Uterus (tissue), 4 donors: Measurements from ENCODE around the gene HDAC4. TPM values are rescaled to one million over a fixed set of nuclear protein-coding genes. Genes with fewer than 3 reads are reported as not detected.

Experiments used
- DNase-seq, 2 donors: peaks; one replicate each; pipeline ENCODE4 v3.0.0-alpha.2; 2019 to 2020
- H3K27ac ChIP-seq, 2 donors: fragments of 200-600 bp; sonication (generic); 1 replicate in 1 of 2; 2 replicates in 1 of 2; pipeline ENCODE4 v1.5.1; 2016 to 2018
- H3K27me3 ChIP-seq, 2 donors: fragments of 200-600 bp; sonication (generic); one replicate each; pipeline ENCODE4 v1.5.1; 2018 to 2019; ENCODE audit warnings: control low read depth in 1 of 2
- H3K36me3 ChIP-seq, 2 donors: fragments of 200-600 bp; sonication (generic); one replicate each; pipeline ENCODE4 v1.5.1; 2019; ENCODE audit warnings: control low read depth in 1 of 2
- H3K4me1 ChIP-seq, 2 donors: fragments of 200-600 bp; sonication (generic); one replicate each; pipeline ENCODE4 v1.5.1; 2018 to 2019; ENCODE audit warnings: control low read depth in 1 of 2
- H3K4me3 ChIP-seq, 2 donors: fragments of 200-600 bp; sonication (generic); 1 replicate in 1 of 2; 2 replicates in 1 of 2; pipeline ENCODE4 v1.5.1; 2018 to 2019; ENCODE audit warnings: mild to moderate bottlenecking in 1 of 2
- H3K9me3 ChIP-seq, 2 donors: fragments of 200-600 bp; sonication (generic); one replicate each; pipeline ENCODE4 v1.5.1; 2019; ENCODE audit warnings: control low read depth in 1 of 2
- POLR2A ChIP-seq, 2 donors: fragments of 450-650 bp; IDR thresholded peaks; one replicate each; pipeline ENCODE4 v1.6.1; 2016; ENCODE audit warnings: antibody characterized with exemption in 2 of 2, mild to moderate bottlenecking in 1 of 2, moderate library complexity in 1 of 2
- intact Hi-C: fragments of 100-400 bp; cut with DNase I; formaldehyde crosslinking; loops from one replicate; pipeline ENCODE4 v1.15.1; 2023; ENCODE audit warnings: low total_unique reads
- total RNA-seq, 4 donors: library from RNA; depleted of rRNA in 3 of 4; stranded (reverse); fragments of >200 nt in 3 of 4; gene quantifications; one replicate each; pipeline versions ENCODE4 v1.1.0 to v1.2.4, GENCODE V29; 2014 to 2023
- TF ChIP-seq, protein P1 (sequence below), 4 experiments: fragments of 200-600 bp in 2 of 4; fragments of 450-650 bp in 2 of 4; sonication (generic) in 2 of 4; IDR thresholded peaks; one replicate each; pipeline ENCODE4 v1.5.1; 2016 to 2019; ENCODE audit warnings: antibody characterized with exemption in 4 of 4, mild to moderate bottlenecking in 2 of 4, moderate library complexity in 1 of 4
- donor health status: DM: yes; HTN: yes; CAD: no.

HDAC4 gene
- total RNA-seq, 4 donors from 2014 or later: 42.1 to 91.5 (median 73.4) TPM

DNA sequence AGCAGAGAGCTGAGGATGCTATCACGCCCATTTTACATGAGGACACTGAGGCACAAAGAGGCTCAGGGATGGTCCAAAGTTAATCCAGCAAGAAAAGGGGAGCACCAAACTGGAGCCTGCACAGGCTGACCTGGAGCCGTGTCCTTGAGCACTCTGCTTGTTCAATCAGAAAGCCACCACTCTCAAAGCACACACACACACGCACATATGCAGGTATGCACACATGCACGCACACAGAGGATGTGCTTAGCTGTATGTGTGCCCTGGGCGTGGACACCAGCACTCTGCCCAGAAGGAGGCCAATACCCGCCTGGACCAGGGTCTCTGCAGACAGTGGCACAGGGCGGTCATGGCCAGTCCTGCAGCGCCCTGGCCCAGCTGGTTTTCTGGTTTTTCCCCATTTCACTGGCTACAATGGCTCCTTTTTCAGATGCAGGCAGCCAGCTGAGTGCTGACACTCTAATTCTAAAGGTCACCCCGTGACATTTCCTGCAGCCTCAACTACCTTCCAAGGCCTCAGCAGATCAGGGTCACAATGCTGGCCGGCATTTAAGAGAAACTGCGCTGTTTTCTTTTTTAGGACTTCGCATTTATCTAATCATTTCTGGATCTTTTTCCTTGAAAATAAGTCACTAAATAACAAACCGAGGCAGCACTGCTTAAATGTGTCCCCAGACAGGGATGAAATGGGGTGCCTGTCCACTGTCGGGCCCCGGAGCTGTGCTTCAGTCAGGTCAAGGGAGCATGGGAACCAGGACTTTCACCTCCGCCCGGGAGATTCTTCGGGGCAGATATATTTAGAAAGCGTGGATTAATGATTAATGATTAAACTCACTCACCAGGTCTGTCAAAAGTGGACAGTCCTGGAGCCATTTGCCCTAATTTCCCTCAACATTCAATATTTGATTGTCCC, 104.5 kb downstream of the HDAC4 start:
- no peaks in the 10 kb centered on the region for H3K9me3 ChIP-seq
- H3K27me3 ChIP-seq: no peaks in the 10 kb centered on the region
- H3K36me3 ChIP-seq: no peaks in the 10 kb centered on the region
- DNase-seq: peak; percentile 10 to 14
- TF ChIP-seq POLR2A (IDR thresholded peaks at IDR 0.05): no peak
- TF ChIP-seq, protein P1, sequence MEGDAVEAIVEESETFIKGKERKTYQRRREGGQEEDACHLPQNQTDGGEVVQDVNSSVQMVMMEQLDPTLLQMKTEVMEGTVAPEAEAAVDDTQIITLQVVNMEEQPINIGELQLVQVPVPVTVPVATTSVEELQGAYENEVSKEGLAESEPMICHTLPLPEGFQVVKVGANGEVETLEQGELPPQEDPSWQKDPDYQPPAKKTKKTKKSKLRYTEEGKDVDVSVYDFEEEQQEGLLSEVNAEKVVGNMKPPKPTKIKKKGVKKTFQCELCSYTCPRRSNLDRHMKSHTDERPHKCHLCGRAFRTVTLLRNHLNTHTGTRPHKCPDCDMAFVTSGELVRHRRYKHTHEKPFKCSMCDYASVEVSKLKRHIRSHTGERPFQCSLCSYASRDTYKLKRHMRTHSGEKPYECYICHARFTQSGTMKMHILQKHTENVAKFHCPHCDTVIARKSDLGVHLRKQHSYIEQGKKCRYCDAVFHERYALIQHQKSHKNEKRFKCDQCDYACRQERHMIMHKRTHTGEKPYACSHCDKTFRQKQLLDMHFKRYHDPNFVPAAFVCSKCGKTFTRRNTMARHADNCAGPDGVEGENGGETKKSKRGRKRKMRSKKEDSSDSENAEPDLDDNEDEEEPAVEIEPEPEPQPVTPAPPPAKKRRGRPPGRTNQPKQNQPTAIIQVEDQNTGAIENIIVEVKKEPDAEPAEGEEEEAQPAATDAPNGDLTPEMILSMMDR (IDR thresholded peaks at IDR 0.05): no peak
- no peak overlapping the region for H3K4me3 ChIP-seq
- peak overlapping the region; percentile 13 to 49 for H3K27ac ChIP-seq
- no peaks in the 10 kb centered on the region for H3K4me1 ChIP-seq
- intact Hi-C loops: no loop called here

- no peaks in the 10 kb centered on the region for H3K9me3 ChIP-seq
- no peaks in the 10 kb centered on the region for H3K36me3 ChIP-seq
- intact Hi-C loops: no loop called here
- DNase-seq: no peak
- H3K4me3 ChIP-seq: no peak overlapping the region
- H3K4me1 ChIP-seq: no peaks in the 10 kb centered on the region
- H3K27me3 ChIP-seq: no peaks in the 10 kb centered on the region
- peak overlapping the region; percentile 13 to 49 for H3K27ac ChIP-seq
- no peak for TF ChIP-seq POLR2A (IDR thresholded peaks at IDR 0.05)
- TF ChIP-seq, protein P1 (IDR thresholded peaks at IDR 0.05): no peak
Measured at GRCh38 chr2:239295377-239296019, 105.3 kb downstream of the HDAC4 start.

- H3K9me3 ChIP-seq: no peaks in the 10 kb centered on the region
- no peaks in the 10 kb centered on the region for H3K27me3 ChIP-seq
- H3K36me3 ChIP-seq: no peaks in the 10 kb centered on the region
- peak; percentile 25 to 44 for DNase-seq
- intact Hi-C loops: no loop called here
- TF ChIP-seq POLR2A (IDR thresholded peaks at IDR 0.05): no peak
- TF ChIP-seq, protein P1 (IDR thresholded peaks at IDR 0.05): no peak
- no peak overlapping the region for H3K4me3 ChIP-seq
- H3K27ac ChIP-seq: peak overlapping the region; percentile 31 to 70
- H3K4me1 ChIP-seq: no peaks in the 10 kb centered on the region
Measured at GRCh38 chr2:239294571-239295054, 106.2 kb downstream of the HDAC4 start.

- no peaks in the 10 kb centered on the region for H3K4me1 ChIP-seq
- H3K27ac ChIP-seq: peak overlapping the region; percentile 52 to 70
- intact Hi-C loops: no loop called here
- DNase-seq: peak in 1 of 2 donors; percentile 20
- TF ChIP-seq POLR2A (IDR thresholded peaks at IDR 0.05): no peak
- TF ChIP-seq, protein P1 (IDR thresholded peaks at IDR 0.05): no peak
- no peaks in the 10 kb centered on the region for H3K36me3 ChIP-seq
- H3K4me3 ChIP-seq: no peak overlapping the region
- H3K9me3 ChIP-seq: no peaks in the 10 kb centered on the region
- H3K27me3 ChIP-seq: no peaks in the 10 kb centered on the region
Measured at GRCh38 chr2:239293775-239294430, 106.9 kb downstream of the HDAC4 start.
